Measurements from ENCODE around the gene ENGASE. TPM values are rescaled to one million over a fixed set of nuclear protein-coding genes. Genes with fewer than 3 reads are reported as not detected.

Gene ENGASE
- total RNA-seq, 1 donor from 2014 or later: 76.2 TPM

DNA sequence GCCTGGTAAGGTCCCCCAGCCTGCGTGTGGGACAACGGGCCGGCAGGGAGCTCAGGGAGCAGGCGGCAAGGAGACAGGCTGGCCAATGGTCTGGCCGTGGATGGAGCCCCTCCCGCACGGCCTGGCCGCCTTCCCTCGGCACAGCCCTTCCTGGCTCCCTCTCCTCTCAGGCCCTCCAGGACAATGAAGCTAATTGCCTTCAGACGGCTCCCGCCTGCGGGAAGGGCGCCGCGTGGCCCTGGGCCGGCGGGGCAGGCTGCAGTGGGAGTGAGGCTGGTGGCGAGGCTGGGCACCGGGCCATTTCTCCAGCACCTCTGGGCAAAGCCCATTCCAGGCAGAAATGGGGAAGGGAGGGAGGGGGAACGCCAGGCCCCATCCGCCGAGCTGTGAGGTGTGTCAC is 50.9 kb downstream of the ENGASE start:
- no peaks in the 10 kb centered on the region for H3K9me3 Mint-ChIP-seq
- H3K36me3 Mint-ChIP-seq: no peaks in the 10 kb centered on the region
- DNase-seq (ENCODE audit: low spot score in 2 of 2, unreplicated experiment in 2 of 2): no peak
- H3K27me3 Mint-ChIP-seq (ENCODE audit: low read depth): peaks cover 52% of the 10 kb centered on the region
- H3K27ac Mint-ChIP-seq: no peak overlapping the region
- TF ChIP-seq, protein P1, sequence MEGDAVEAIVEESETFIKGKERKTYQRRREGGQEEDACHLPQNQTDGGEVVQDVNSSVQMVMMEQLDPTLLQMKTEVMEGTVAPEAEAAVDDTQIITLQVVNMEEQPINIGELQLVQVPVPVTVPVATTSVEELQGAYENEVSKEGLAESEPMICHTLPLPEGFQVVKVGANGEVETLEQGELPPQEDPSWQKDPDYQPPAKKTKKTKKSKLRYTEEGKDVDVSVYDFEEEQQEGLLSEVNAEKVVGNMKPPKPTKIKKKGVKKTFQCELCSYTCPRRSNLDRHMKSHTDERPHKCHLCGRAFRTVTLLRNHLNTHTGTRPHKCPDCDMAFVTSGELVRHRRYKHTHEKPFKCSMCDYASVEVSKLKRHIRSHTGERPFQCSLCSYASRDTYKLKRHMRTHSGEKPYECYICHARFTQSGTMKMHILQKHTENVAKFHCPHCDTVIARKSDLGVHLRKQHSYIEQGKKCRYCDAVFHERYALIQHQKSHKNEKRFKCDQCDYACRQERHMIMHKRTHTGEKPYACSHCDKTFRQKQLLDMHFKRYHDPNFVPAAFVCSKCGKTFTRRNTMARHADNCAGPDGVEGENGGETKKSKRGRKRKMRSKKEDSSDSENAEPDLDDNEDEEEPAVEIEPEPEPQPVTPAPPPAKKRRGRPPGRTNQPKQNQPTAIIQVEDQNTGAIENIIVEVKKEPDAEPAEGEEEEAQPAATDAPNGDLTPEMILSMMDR (IDR thresholded peaks at IDR 0.05; ENCODE audit: unreplicated experiment): no peak
- no peak overlapping the region for H3K4me3 Mint-ChIP-seq
- no peaks in the 10 kb centered on the region for H3K4me1 Mint-ChIP-seq

DNA sequence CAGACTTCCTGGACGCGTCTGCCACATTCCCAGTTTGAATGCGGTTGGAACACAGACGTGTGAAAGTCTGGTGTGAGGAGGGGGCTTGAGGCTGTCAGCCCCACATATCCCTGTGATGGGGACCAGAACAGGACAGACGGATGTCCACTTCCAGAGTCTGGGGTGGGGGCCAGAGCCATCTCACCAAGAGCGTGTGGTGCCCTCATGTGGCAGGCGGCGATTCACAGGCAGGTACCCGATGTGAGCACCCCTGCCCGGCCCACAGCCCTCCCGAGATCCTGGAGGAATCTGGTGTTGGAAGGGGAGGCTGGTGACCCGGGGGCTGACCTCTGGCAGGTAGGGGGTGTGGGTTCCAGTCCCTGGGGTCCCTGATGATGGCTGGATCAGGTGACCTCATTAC is 51.5 kb downstream of the ENGASE start:
- Mint-ChIP-seq H3K27ac (no peak overlapping the region), H3K9me3 (no peaks in the 10 kb centered on the region), H3K4me3 (no peak overlapping the region), H3K4me1 (no peaks in the 10 kb centered on the region), H3K36me3 (no peaks in the 10 kb centered on the region), H3K27me3 (ENCODE audit: low read depth) (peaks cover 59% of the 10 kb centered on the region)
- TF ChIP-seq, protein P1 (IDR thresholded peaks at IDR 0.05; ENCODE audit: unreplicated experiment): no peak
- no peak for DNase-seq (ENCODE audit: low spot score in 2 of 2, unreplicated experiment in 2 of 2)

DNA sequence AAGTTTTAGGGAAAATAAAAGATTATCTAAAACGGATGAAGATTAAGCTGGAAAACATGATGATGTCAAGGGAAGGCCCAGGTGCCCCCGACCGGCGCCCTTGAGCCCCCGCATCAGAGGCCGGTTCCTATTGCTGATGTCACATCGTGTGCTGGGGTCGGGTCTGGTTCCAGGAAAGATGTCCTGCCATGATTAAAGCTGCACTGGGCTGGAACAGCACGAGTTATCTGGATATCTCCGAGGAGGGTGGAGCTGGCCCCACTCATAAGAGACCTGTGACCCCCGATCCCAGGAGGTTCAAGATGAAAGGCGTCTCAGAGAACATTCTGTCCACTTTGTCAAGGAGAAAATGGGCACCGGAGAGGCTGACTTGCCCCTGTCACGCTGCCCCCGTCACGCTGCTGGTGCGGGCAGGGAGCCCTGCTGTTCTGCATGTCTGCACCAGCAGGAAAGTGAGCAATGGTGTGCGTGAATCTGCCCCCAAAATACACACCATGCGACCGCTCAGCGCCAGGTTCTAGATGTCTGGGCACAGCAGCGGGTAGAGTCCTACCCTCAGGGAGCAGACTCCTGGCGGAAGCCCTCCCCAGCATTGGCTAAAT is 53.0 kb downstream of the ENGASE start:
- Mint-ChIP-seq H3K9me3 (no peaks in the 10 kb centered on the region), H3K4me3 (no peak overlapping the region), H3K27me3 (ENCODE audit: low read depth) (peaks cover 69% of the 10 kb centered on the region), H3K27ac (no peak overlapping the region), H3K4me1 (no peaks in the 10 kb centered on the region), H3K36me3 (no peaks in the 10 kb centered on the region)
- DNase-seq (ENCODE audit: low spot score in 2 of 2, unreplicated experiment in 2 of 2): no peak
- TF ChIP-seq, protein P1 (IDR thresholded peaks at IDR 0.05; ENCODE audit: unreplicated experiment): no peak

DNA sequence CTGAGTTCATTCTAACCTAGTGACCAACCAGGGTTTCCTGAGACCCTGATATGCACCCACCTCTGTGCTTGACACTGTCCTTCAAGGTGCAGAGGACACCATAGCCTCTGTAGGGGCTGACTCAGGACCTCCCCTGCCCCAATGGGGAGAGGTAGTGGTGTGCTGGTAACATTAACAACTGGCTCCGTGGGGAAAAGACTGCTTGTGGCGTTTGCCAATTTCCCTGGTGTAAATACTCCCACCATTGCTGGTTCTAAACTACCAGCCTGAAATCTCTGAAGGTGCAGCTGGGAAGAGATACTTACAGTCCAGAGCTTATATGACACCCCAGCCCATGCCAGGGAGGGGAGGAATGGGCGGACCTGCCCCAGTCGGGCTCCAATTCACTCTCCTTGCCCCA is 54.9 kb downstream of the ENGASE start:
- Mint-ChIP-seq H3K4me1 (no peaks in the 10 kb centered on the region), H3K4me3 (no peak overlapping the region)
- TF ChIP-seq, protein P1 (IDR thresholded peaks at IDR 0.05; ENCODE audit: unreplicated experiment): no peak

DNA sequence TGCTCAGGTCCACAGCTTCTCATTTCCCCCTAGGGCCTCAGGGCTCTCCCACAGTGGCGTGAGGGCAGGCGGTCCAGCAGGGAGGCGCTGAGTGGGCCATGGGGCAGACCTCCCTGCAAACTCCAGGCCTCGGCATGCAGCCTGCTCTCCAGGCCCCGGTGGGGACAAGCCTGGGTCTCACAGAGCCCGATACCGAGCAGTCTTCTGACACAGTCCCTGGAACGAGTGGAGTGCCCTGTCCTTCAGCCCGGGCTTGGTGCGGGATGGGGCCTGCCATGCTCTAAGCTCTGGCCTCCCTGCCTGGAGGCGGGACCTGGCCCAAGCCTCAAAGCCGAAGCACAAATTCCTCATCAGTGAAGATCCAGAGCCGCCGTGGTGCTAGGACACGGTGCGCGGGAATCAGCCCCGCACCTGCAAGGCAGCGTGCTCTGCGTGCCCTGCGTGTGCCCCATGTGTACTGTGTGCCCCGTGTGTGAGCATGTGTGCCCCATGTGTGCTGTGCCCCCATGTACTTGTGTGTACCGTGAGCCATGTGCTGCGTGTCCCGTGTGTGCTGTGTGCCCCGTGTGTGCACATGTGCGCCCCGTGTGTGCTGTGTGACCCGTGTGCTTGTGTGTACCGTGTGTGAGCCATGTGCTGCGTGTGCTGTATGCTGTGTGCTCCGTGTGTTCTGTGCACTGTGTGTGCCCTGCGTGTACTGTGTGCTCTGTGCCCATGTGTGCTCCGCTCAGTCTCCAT is 56.1 kb downstream of the ENGASE start:
- DNase-seq (ENCODE audit: low spot score in 2 of 2, unreplicated experiment in 2 of 2): no peak
- no peaks in the 10 kb centered on the region for H3K36me3 Mint-ChIP-seq
- TF ChIP-seq, protein P1 (IDR thresholded peaks at IDR 0.05; ENCODE audit: unreplicated experiment): no peak
- H3K27me3 Mint-ChIP-seq (ENCODE audit: low read depth): peaks cover 85% of the 10 kb centered on the region
- H3K9me3 Mint-ChIP-seq: no peaks in the 10 kb centered on the region
- no peaks in the 10 kb centered on the region for H3K4me1 Mint-ChIP-seq
- H3K27ac Mint-ChIP-seq: no peak overlapping the region
- no peak overlapping the region for H3K4me3 Mint-ChIP-seq

More for the DNA sequence above, 54.9 kb downstream of the ENGASE start:
- no peak for DNase-seq (ENCODE audit: low spot score in 2 of 2, unreplicated experiment in 2 of 2)
- no peaks in the 10 kb centered on the region for H3K9me3 Mint-ChIP-seq
- no peaks in the 10 kb centered on the region for H3K36me3 Mint-ChIP-seq
- H3K27ac Mint-ChIP-seq: no peak overlapping the region
- peaks cover 82% of the 10 kb centered on the region for H3K27me3 Mint-ChIP-seq (ENCODE audit: low read depth)
